ENCODE data around the gene FAM229A.

Gene FAM229A

DNA sequence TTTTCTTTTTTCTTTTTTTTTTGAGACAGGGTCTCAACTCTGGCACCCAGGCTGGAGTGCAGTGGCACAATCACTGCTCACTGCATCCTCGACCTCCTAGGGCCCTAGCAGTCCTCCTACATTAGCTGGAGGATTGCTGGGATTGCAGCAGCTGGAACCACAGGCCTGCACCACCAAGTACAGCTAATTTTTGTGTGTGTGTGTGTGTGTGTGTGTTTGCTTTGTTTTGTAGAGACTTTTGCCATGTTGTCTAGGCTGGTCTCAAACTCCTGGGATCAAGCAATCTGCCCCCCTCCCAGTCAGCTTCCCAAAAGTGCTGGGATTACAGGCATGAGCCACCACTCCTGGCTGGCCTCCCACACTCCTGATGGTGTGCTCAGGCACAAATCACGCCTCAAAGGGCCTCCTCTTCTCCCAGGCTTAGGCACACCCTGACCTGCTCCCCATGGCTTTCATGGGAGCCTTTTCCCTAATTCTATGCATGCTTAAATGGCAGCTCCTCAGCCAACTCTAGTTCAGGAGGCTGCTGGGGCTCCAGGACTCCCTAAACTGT lies 9.4 kb downstream of the FAM229A start:
- no peak for DNase-seq
- in situ Hi-C loops (cut with HindIII; ENCODE audit: low pct_ligation_motif_present, low pct_unique_long_range_greater_than_20kb, low sequenced_read_pairs) = no loop called here

GRCh38 chr1:32352239-32352745 lies 10.0 kb downstream of the FAM229A start:
- in situ Hi-C loops (cut with HindIII; ENCODE audit: low pct_ligation_motif_present, low pct_unique_long_range_greater_than_20kb, low sequenced_read_pairs) = no loop called here
- DNase-seq = no peak

DNA sequence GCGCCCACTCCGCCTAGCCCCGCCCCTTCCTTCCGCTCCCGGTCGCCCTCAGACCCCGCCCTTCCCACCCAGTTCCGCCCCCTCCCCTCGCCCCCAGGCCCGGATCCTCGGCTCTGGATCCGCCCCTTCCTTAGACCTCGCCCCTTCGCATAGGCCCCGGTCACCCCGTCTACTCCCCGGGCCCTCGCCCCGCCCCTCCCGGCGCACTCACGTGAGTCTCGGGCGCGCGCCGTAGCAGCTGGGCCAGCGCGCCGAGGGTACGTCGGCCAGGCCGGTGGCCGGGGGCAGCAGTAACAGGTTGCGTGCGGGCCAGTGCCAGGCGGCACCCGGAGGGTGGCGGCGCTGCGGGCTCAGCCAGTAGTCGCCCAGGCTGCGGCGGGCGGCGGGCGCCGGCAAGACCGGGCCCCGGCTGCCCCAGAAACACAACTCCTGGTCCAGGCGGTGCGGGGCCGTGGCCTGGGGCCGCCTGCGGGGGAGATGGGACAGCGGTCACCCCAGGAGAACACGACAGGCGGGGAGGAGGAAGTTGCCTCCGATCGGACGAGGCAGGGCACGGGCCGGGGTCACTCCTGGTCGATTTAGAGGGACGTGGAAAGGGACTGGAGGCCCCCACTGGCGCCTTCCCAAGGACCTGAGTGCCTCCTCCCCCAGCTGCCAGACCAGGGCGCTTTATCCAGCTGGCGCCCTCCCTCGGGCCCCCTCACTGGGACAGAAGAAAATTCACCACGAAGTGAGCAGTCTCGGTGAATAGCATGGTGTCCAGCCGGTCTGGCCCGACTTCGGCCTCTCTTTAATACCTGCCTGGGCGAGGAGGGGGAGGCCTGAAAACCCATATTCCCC lies 10.7 kb downstream of the FAM229A start:
- in situ Hi-C loops (cut with HindIII; ENCODE audit: low pct_ligation_motif_present, low pct_unique_long_range_greater_than_20kb, low sequenced_read_pairs) = no loop called here
- peak; percentile 90 for DNase-seq

DNA sequence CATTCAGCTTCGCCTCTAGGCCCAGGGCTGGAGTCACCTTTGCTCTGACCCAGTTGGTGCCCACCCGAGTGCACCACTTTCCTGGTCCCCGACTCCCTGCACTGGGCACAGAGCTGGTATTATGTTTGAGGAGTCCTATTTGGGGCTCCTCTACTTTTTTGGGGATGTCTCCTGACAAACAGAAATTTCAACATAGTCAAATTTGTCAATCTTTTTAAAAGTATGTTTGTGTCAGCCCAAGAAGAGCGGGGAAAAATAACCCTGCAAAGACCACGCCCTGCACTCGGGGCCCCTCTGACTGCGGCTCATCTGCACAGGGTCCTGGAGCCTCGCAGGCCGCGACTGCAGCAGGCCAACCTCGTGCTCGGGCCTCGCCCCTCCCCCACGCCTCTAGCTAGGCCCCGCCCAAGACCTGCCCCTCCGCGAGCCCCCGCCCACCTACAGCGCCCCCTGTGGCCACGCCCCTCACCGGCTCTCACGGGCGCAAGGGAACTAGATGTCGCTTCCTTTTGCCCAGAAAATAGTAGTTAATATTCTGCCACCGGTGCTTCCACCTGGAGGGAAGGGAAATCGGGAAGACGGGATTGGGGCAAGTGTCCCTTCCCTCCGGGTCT lies 11.4 kb downstream of the FAM229A start:
- no peak for DNase-seq
- in situ Hi-C loops (cut with HindIII; ENCODE audit: low pct_ligation_motif_present, low pct_unique_long_range_greater_than_20kb, low sequenced_read_pairs) = no loop called here

DNA sequence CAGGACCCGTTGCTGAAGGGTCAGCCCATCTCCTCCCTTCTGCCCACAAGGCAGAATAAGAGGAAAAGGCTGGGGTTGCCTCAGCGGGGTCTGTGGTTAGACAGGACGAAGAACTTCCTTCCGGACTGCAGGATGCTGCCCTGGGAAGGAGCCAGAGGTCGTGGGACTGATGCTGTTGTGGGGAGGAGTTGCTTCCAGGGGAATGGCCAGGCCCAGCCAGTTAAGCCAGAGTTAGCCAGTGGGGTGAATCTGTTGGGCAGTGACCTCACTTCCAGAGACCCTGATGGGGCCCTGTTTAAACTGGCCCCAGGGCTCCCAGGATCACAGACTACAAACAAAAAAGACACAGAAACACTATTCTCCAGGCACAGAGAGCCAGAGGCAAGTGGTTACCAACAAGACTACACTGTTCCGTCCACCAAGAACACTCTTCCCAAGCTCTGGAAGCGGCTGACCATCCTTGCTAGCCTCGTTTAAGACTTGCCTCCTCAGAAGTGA lies 13.0 kb downstream of the FAM229A start:
- DNase-seq = no peak
- in situ Hi-C loops (cut with HindIII; ENCODE audit: low pct_ligation_motif_present, low pct_unique_long_range_greater_than_20kb, low sequenced_read_pairs) = no loop called here

GRCh38 chr1:32346532-32347157 lies 15.6 kb downstream of the FAM229A start:
- in situ Hi-C loops (cut with HindIII; ENCODE audit: low pct_ligation_motif_present, low pct_unique_long_range_greater_than_20kb, low sequenced_read_pairs) = no loop called here
- no peak for DNase-seq

DNA sequence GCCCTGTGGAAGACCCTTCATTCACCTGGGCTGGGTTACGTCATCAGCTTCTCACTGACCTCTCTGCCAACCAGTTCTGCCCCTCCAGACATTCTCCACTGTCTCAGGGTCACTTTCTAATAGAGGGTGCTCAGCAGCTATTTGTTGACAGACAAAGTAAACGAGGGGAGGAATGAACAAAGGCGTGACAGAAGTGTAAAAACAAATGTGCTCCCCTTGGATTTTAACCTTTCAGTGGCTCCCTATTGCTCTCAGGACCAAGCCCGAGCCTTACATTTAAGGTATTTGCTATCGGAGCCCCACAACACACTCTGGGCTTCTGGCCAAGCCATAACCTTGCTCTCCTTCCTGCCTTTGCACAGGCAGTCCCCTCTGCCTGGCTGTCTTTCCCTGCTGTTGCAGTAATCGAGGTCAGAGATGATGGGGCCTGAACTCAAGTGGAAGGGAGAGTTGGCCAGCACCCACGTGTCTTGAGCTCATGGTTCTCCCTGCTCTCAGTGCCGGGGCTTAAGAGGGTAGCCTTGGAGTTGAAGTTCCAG lies 16.9 kb downstream of the FAM229A start:
- in situ Hi-C loops (cut with HindIII; ENCODE audit: low pct_ligation_motif_present, low pct_unique_long_range_greater_than_20kb, low sequenced_read_pairs) = no loop called here
- DNase-seq = no peak

GRCh38 chr1:32342704-32343103 lies 19.6 kb downstream of the FAM229A start:
- DNase-seq = no peak
- in situ Hi-C loops (cut with HindIII; ENCODE audit: low pct_ligation_motif_present, low pct_unique_long_range_greater_than_20kb, low sequenced_read_pairs) = no loop called here

DNA sequence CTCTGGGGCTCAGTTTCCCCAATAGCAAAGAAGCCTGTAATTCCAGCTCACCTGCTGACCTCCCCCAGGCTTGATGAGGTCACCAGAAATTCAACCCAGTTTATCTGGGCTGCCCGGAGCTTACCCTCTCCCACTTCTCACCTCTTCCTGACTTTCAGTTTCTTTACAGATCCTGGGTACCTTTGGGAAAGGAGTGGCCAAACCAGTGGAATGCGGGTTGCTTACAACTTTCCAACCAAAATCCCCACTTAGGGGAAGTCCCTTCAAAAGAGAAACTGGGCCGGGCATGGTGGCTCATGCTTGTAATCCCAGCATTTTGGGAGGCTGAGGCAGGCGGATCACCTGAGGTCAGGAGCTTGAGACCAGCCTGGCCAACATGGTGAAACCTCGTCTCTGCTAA lies 20.3 kb downstream of the FAM229A start:
- DNase-seq = no peak
- in situ Hi-C loops (cut with HindIII; ENCODE audit: low pct_ligation_motif_present, low pct_unique_long_range_greater_than_20kb, low sequenced_read_pairs) = no loop called here

- in situ Hi-C loops (cut with HindIII; ENCODE audit: low pct_ligation_motif_present, low pct_unique_long_range_greater_than_20kb, low sequenced_read_pairs) = no loop called here
- DNase-seq = no peak
Measured at GRCh38 chr1:32341186-32341757, 21.0 kb downstream of the FAM229A start.

- DNase-seq = no peak
- in situ Hi-C loops (cut with HindIII; ENCODE audit: low pct_ligation_motif_present, low pct_unique_long_range_greater_than_20kb, low sequenced_read_pairs) = no loop called here
Measured at GRCh38 chr1:32339363-32339978, 22.8 kb downstream of the FAM229A start.

DNA sequence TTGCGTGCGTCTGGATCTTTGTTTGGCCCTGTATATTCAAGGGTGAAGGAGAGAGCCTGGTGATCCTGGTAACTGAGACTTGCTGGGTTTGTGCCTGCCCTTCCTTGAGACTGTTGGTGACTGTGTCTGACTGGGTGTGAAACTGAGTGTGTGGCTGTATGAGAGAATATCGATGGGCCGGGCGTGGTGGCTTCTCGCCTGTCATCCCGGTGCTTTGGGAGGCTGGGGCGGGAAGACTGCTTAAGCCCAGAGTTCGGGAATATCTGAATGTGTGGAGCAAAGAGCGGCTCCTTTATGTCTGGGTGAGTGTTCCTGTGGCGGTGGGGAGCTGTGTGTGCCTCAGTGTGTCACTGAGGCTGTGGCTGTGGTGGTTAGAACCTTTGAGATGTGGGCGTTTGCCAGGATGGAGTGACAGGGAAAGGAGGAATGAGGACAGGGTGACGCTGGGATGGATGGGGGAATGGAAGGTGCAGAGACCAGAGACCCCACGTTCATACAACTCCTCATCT lies 23.6 kb downstream of the FAM229A start:
- in situ Hi-C loops (cut with HindIII; ENCODE audit: low pct_ligation_motif_present, low pct_unique_long_range_greater_than_20kb, low sequenced_read_pairs) = no loop called here
- DNase-seq = no peak

DNA sequence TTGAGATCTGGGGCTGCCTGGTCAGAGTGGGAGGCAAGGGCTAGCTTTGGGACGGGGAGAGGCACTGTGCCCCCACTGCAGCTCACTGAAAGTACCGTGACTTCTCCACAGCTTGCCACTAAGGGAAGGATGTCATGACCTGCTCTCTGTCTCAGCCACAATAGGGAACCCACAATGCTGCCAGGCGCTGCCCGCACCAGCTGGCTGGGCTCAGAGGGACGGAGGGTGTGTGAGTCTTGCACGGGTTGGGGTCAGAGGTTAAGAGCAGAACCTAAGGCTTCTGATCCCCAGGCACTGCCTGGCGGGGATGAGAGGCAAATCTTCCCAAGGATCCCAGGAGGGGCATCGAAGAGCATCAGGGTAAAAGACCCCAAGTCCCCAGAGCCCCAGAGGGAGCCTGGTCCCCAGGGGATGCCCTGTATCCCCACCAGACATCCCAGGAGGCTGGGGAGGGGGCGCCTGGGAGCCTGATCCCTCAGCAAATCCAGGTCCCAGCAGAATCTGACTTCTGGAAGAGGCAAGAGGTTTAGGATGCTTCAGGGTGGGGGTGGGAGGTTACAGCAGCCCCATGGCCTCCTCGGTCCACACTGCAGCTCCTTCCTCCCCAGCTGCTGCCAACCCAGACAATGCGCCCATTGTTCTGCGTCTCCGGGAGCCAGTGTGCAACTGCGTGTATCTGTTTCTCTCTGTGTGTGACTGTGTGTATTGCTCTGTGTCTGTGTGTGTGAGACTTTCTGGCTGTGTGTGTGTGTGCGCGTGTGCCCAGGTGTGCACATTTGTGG lies 24.2 kb downstream of the FAM229A start:
- in situ Hi-C loops (cut with HindIII; ENCODE audit: low pct_ligation_motif_present, low pct_unique_long_range_greater_than_20kb, low sequenced_read_pairs) = no loop called here
- no peak for DNase-seq

GRCh38 chr1:32336963-32337675 lies 25.2 kb downstream of the FAM229A start:
- peak; percentile 66 for DNase-seq
- in situ Hi-C loops (cut with HindIII; ENCODE audit: low pct_ligation_motif_present, low pct_unique_long_range_greater_than_20kb, low sequenced_read_pairs) = no loop called here

- DNase-seq = no peak
- in situ Hi-C loops (cut with HindIII; ENCODE audit: low pct_ligation_motif_present, low pct_unique_long_range_greater_than_20kb, low sequenced_read_pairs) = no loop called here
Measured at GRCh38 chr1:32336591-32336932, 25.7 kb downstream of the FAM229A start.

DNA sequence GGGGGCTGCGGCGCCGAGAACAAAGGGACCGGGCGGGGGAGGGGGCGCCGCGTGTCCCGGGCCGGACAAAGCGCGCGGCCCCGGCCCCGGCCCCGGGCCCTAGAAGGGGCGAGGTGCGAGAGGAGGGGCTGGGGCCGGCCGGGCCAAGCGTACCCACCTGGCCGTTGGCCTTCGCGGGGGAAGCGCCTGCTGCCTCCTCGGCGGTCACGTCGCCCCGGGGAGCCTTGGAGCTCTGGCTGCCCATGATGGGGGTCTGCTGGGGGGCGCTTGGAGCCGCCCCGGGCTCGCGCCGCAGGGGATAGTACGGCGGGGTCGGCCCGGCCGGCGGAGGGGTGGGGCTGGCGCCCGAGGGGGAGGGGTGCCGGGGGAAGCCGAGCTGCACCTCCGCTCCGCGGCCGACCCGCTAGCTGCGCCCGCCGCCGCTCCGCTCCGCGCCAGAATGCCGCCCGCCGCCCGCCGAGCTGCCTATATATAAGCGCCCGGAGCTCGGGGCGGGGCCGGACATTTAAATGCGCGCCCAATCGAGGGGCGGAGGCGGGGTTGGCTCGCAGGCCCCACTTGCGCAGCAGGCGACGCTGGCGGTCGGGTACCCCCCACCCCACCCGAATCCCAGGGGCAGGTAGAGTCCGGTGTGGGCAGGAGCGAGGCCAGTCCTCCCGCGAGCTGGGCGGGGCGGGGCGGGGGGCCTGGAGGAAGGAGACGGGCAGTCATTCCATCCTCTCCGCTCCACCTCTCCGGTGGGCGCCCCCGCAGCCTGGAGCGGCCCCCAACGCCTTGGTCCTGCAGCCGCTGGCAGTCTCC lies 26.3 kb downstream of the FAM229A start, which contains the start of gene MARCKSL1:
Gene MARCKSL1, minus strand, starts transcription at position 444 of the 801 bp plus-strand sequence. Its CDS starts 200 bp downstream, at position 244.
- peak; percentile 57 for DNase-seq

More for the DNA sequence above, 26.3 kb downstream of the FAM229A start, which contains the start of gene MARCKSL1:
- in situ Hi-C loops (cut with HindIII; ENCODE audit: low pct_ligation_motif_present, low pct_unique_long_range_greater_than_20kb, low sequenced_read_pairs) = no loop called here

Data from ACHN (cell line).